22Rv1 (cell line): ENCODE data around the gene L3MBTL4.

Experiments
- CTCF ChIP-seq: fragments of 450-650 bp; IDR thresholded peaks from 2 replicates; pipeline ENCODE4 v1.5.1; 2017; ENCODE audit warnings: mild to moderate bottlenecking
- ZFX ChIP-seq: fragments of 450-650 bp; IDR thresholded peaks from 2 replicates; pipeline ENCODE4 v1.6.1; 2017; ENCODE audit warnings: antibody characterized with exemption, borderline replicate concordance

GRCh38 chr18:6257950-6258349 lies 156.8 kb downstream of the L3MBTL4 start:
- no peak for TF ChIP-seq CTCF
- no peak for TF ChIP-seq ZFX
